Right forelimb (tissue), 1 donor: ENCODE measurements around the gene RINL.
"Not testable (repeated sequence)": the region's sequence is repeated elsewhere in the genome, so short reads cannot be mapped to it uniquely, and the experiment has no call there.

Experiments used
- DNase-seq: peaks from one replicate; pipeline ENCODE4 v3.0.0-alpha.2; 2018

Gene RINL

DNA sequence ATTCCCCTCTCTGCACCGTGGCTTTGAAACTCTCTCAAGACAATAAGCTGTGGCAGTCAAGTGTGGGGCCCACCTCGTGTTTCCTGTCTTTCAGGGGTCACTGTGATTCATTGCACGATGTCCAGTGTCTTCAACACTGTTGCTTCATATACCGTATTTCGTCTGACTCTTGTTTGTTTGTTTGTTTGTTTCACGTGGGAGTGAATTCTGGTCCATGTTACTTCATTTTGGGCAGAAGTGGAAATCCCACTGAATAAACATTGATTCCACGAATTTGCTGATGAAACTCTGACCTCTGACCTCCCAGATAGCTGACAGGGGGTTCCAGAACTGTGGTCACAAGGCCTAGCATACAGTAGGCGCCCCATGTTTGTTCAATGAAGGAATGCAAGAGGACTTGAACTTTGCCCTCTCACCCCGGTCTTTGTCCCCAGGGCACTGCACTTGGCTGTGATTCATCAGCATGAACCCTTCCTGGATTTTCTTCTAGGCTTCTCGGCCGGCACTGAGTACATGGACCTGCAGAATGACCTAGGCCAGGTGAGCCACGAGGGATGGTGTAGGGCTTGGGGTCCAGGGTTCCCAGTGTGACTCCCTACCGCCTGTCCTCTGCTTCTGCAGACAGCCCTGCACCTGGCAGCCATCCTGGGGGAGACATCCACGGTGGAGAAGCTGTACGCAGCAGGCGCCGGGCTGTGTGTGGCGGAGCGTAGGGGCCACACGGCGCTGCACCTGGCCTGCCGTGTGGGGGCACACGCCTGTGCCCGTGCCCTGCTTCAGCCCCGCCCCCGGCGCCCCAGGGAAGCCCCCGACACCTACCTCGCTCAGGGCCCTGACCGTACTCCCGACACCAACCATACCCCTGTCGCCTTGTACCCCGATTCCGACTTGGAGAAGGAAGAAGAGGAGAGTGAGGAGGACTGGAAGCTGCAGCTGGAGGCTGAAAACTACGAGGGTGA is 26.8 kb upstream of the RINL start:
- DNase-seq: no peak

DNA sequence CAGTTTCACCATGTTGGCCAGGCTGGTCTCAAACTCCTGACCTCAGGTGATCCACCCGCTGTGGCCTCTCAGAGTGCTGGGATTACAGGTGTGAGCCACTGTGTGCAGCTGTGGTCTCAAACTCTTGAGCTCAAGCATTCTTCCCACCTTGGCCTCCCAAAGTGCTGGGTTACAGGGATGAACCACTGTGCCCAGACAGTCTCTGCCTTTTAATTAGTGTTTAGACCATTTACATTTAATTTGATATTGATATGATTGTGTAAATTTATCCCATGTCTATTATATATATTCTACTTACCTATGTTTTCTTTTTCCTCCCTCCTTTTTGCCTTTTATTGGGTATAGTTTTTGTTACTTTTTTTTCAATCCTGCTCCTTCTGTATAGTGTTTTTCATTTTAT is 23.6 kb upstream of the RINL start:
- DNase-seq: no peak

DNA sequence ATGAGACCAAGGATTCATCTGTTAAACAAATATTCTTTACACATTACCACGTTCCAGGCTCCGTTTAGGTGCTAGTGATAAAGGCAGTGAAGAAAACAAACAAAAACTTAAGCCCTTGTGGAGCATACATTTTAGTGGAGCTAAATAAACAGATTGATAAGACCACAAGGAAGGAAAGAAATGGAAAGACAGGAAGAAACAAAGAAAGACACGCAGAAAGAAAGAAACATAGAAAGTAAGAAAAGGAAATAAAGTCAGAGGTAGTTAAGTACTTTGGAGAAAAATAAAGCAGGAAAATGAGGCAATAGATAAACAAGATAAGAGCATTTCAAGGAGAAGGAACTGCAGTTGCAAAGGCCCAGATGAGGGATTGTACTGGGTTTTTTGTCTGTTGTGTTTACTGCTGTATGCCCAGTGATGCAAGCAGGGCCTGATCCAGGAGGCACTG is 22.7 kb upstream of the RINL start:
- DNase-seq: no peak

DNA sequence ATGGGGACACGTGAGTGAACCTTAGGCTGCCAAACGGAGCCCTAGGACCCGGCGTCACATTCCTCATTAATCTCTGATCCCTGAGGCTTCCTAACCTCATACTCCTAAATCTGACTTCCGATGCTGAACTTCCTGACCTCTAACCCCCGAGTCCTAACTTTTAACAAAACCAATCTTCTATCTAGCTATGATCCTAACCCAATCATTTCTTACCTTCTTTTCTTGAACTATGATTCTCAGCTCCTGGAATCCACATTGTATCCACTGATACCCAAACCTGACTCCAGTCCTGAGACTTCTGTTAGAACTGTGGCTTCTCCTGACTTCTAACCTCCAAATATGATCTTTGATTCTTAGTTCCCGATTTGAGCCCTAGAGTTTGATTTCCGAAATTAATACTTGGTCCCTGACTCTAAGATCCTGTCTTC is 22.1 kb upstream of the RINL start:
- no peak for DNase-seq

DNA sequence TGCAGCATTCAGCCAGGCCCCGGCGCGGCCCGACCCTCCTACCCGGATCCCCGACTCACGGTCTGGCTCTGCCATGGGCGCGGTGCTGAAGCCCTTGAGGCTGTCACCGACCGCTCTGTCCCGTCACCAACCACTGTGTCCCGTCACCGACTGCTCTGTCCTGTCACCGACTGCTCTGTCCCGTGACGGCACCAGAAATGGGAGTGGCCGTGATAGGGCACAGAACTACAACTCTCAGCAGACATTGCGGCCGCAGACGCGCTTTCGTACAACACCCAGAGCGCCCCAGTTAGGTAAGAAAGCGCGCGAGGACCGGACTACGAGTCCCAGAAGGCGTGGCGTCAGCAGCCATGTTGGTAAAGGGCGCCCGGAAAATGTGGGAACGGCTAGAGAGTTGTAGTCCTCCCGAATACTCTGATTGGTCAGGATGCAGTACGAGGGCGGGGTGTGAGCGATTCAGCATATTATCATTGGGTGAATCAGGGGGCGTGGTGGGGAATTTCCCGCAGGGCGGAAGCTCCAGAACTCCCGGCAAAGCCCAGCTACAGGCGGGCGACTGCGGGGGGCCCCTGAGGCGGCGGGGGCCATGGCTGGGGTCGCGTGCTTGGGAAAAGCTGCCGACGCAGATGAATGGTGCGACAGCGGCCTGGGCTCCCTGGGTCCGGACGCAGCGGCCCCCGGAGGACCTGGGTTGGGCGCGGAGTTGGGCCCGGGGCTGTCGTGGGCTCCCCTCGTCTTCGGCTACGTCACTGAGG is 21.5 kb upstream of the RINL start, which contains the start of the genes NFKBIB and SIRT2:
Gene NFKBIB, plus strand, starts transcription at position 523 of the 755 bp plus-strand sequence. Its CDS starts 64 bp downstream, at position 587.
Gene SIRT2, minus strand, starts transcription at position 172 of the 755 bp plus-strand sequence. Its CDS starts 97 bp downstream, at position 75.
- DNase-seq: peak; percentile 99

DNA sequence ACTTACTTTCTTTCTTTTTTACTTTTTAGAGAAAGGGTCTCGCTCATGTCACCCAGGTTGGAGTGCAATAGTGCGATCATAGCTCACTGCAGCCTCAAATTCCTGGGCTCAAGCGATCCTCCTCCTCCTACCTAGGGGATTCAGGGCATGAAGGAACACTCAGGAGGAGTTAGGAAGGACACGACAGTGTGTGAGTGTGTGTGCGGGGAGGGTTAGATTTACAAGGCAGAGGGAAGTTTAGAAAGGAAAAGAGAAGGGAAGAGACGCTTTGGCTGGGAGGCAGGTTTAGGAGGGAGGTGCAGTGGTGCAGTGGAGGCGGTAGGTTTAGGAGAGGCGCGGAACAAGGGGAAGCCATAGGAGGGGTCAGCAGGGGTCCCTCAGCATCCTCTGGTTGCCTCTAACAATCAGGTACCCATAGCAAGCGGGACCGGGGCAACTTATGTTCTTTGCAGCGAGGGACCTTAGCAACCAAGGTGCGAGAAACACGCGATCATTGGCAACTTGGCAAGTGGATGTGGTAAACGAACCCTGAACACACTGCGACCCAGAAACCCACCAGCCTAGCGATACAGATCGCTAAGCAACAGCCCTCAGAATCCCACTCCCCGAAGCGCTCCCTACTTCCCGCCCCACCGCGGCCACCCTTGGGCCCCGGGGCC is 20.8 kb upstream of the RINL start:
- DNase-seq: no peak

DNA sequence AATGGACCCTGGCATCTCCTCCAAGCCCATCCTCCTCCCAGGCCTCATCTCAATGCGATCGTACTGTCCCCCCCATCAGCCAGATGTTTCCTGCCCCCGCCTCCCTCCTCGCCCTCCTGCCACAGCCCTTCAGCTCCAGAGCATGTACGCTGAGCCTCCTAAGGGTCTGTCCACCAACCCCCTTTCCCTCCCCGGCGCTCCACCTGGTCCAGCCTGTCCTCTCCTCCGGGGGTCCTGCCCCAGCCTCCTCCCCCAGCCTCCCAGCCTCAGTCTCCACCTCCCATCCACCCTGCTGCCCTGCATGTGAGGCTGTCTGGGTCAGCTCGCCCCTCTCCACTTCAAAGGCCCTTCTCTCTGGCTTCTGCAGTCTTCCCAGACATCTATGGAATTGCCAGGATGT is 16.9 kb upstream of the RINL start:
- DNase-seq: no peak

DNA sequence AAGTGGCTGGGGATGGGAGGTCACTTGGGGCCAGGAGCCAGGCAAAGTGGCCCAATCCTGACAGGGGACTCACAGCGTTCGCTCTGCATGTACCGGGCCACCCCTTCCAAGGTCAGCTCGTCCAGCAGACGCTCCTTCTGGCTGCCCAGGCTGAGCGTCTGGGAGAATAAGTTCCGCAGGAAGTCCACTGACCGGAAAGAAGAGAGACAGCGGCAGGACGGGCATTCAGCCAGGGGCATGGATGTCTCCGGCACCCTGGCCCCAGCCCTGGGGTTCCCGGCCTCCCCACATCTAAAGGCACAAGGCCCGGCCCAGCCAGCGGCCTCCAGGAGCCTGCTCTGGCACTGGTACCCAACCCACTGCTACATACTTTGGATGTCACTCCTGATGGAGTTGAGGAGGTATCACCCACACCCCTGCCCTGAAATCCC is 15.3 kb upstream of the RINL start:
- no peak for DNase-seq

DNA sequence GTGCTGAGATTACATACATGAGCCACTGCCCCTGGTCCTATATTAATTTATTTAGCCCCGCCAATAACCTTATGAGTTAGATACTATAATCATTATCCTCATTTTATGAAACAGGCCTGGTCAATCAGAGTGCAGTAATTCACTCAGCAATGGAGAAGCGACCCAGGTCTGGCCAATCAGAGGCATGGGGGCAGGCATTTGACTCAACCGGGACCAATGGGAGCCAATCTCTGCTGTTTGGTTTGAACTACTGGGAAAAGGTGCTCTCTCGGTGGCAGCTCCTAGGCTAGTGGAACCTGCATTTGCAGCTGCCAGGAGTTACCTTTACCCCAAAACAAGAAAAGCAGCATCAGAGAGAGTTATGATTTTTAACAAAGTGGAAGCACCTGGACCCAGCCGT is 14.8 kb upstream of the RINL start:
- DNase-seq: no peak

DNA sequence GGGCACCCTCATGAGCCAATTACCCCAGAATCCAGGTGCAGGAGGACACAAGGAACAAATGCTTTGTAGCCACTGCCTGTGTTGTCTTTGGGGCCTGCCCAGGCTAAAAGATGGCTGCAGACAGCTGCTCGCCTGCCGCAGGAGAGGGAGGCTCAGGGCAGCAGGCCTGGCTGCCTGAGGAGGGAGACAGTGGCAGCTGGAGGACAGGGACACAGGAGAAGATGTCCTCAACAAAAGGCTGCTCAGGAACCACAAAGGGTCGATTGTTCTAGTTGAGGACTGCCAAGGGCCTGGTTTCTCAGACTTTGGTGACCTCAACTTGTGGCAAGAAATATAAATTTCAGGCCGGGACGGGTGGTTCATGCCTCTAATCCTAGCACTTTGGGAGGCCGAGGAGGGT is 13.7 kb upstream of the RINL start:
- no peak for DNase-seq

DNA sequence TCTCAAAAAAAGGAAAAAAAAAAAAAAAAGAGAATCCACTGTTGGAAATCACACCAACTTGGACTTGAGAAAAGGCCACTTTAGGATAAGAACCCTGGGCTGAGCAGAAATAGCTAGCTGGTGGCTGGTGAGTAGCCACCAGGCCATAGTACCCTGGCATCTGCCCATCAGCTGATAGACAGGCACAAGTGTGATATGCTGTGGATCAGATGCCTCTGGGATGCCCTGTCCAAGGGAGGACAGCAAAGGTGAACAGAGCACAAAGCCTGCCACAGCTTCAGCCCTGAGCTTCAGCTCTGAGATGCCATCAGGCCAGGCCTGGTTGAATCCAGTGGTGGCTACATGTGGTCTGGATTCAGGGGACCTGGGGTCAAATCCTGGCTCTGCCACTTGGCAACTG is 12.6 kb upstream of the RINL start:
- no peak for DNase-seq

DNA sequence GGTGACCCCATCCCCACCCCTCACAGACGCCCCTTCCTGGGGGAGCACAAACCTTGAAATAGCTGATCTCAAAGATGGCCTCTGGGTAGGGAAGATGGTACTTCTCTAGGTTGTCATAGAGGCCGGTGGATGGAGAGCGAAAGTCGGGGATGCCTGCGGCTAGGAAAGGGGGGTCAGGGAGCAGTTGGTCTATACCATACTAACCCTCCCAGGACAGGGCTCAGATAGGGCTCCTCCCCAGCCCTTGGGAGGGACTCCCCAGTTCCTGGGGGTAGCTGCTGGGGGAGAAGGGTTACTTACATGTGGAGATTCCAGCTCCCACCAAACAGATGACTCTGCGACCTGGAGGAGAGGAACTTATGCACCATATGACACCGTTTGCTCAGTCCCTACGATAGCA is 11.7 kb upstream of the RINL start:
- no peak for DNase-seq

DNA sequence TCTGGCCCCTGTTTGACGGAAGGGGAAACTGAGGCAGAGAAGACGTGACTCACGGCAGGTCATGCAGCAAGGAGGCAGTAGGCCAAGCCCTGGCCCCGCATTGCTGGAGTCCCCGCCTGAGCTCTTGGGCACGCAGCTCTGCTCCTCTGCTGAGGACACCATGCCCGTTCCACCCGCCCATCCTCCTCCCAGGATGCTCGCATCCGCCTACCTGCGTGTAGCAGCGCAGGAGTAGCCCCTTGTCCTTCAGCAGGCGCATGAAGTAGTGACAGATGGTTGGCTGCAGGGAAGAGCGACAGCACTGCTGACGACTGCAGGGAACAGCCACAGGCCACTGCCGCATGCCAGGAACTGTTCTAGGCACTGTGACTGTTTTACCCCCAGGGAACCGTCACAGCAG is 10.8 kb upstream of the RINL start:
- DNase-seq: no peak

DNA sequence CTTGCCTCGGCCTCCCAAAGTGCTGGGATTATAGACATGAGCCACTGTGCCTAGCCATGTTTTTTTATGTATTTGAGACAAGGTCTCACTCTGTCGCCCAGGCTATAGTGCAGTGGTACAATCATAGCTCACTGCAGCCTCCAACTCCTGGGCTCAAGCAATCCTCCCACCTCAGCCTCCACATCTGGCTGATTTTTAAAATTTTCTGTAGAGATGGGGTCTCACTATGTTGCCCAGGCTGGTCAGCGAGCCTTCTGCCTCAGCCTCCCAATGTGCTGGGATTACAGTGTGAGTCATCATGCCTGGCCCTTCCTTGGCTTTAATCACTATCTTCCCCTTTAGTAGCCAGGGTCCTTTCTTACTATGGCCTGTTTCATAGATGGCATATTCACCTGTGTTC is 6.6 kb upstream of the RINL start:
- DNase-seq: not testable (repeated sequence)

DNA sequence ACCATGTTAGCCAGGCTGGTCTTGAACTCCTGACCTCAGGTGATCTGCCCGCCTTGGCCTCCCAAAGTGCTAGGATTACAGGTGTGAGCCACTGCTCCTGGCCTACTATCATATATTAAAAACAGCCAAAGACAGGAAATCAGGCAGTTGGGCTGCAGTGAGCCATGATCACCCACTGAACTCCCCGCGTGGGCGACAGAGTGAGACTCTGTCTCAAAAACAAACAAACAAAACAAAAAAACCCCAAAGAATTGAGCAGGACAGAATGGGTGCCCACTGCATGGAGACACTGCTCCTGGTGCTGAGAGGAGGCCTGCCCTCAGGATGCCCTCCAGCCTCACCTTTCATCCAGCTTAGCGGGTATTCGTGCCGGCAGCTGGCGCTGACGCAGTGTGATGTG is 5.2 kb upstream of the RINL start:
- DNase-seq: no peak

DNA sequence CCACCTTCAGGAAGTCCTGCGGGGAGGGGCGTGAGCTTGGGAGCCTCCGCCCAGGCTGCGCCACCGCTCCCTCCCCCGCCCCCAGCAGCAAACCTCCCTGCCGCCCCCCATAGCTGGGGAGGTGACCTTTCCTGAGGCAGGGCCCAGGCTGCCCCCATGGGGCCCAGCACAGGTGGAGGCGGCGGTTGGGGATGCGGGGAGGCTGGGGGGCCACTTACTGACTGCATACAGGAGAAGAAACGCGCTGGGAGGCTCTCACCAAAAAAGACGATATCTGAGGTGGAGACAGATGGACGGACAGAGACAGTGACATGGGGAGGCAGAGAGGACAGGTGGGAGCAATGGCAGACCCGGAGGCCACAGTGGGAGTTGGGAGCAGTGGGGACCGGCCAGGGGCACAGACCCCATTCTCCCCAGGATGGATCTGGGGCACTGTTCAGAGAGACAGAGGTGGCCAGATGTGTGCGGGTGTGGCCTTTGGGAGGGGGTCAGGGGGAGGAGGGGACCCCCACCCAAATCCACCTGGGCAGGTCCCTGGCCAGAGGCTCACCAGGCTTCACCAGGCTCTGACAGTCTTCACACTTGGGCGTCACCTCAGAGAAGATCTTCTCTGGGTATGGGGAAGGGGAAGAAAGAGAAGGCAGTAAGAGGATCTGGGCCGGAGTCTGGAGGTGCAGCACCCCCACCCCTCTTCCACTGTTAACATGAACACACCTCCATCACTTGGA is 3.0 kb upstream of the RINL start:
- DNase-seq: peak; percentile 30

DNA sequence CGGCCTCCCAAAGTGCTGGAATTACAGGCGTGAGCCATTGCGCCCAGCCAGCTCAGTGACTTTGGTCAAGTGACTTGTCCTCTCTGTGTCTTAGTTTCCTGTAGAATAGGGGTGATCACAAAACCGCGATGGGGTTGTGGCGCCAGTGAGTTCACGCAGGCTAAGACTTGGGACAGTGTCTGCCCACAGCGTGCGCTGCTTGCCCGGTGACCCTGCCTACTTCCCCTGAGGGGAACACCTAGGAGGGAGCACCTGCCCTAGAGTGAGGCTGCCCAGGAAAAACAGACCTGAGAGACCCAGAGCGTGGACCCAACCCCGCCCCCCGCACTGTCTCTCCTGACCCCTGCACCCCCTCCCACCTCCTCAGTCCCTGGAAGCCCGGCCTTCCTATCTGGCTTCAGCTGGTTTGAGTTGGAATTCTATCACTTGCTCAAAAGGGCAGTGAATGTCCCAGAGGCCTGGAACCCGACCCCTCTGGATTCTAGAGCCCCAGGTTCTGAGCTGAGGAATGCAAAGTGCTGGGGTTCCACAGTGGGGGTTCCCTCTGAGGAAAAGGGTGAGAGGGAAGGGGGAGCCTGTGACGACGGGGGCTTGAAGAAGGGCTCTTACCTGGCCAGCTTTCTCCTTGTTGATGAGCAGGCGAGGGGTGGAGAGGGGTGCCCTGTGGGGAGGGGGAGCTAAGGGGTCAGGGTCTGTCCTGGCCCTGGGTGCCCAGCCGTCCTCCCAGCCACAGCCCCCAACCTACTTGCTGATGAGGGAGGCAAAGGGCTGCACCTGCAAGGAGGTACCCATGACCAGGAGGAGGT is 2.2 kb upstream of the RINL start:
- DNase-seq: peak; percentile 23

DNA sequence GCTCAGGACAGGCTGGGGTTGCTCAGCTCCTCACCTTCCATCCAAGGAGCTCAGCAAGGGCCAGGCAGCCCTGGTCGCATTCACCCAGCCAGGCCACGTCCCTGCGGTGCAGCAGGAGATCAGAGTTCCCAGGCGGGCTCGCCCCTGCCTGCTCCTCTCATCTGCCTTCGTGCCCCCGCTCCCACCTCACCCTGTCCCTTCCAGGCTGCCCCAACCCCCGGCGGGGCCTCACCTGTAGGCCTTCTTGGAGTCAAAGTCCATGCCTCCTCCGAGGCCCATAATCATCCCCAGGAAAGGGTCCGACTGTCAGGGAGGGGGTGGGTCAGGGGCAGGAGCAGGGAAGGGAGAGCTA is 1.3 kb upstream of the RINL start:
- no peak for DNase-seq

DNA sequence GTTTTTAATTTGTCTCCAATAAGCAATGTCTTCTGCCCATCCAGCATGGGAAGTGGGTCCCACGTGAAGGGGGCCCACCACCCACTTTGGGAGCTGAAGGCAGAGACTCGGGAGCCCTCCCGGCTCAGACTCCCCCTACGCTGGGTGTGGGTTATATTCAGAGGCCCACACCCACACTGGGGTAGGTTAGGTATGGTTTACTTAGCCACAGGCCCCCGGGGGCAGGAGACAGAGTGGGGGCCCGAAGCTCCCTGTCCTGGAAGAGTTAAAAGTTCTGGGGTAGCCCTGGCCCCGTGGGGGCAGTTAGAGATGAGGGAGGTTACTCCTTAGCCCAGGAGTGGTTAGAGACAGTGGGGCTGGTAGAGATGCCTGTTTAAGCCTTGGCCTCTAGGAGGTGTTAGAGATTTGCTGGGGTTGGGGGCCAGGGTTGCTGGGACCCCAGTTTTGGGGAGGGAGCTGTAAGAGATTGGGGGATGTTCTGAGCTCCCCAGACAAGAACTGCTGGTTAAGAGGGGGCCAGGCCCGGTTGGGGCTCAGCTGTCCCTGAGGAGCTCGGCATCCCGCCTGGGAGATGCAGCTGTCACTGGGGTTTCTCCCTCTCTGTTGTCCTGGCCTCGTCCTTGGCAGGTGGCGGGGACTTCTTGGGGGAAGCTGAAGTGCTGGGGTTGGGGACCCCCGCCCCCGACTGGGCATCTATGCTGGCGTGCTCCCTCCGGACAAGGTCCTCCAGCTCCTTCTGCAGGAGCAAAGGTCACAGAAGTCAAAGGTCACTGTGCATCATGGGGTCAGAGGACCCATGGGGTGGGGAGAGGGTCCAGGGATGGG is 712 bp upstream of the RINL start:
- DNase-seq: peak; percentile 43

DNA sequence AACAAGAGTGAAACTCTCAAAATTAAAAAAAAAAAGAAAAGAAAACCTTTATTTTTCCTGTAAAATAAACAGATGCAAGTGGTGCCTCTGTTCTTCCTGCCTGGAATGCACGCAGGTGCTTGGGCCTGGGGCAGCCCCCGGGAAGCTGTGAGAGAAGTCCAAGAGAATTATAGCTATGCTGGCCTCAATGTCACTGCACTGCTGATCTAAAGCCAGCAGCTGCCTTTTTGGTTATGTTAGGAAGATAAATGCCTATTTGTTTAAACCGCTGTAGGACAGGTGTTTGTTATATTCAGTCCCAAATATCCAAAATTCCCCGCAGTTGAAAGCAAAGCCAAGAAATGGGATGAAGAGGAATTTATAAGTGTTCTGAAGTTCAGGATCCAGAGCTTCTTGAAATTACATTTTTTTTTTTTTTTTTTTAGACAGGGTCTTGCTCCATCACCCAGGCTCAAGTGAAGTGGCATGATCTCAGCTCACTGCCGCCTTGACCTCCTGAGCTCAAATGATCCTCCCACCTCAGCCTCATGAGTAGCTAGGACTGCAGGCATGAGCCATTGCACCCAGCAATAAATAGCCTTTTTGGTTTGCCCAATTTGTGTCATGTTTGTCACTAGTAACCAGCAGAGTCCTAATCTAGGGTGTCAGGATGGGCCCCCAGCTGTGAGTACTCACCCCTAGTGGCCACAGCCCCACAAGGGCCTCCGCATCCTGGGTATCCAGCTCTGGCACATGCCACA is 2.2 kb downstream of the RINL start:
- DNase-seq: peak; percentile 37
